ENCODE data around the gene GRN.

DNA sequence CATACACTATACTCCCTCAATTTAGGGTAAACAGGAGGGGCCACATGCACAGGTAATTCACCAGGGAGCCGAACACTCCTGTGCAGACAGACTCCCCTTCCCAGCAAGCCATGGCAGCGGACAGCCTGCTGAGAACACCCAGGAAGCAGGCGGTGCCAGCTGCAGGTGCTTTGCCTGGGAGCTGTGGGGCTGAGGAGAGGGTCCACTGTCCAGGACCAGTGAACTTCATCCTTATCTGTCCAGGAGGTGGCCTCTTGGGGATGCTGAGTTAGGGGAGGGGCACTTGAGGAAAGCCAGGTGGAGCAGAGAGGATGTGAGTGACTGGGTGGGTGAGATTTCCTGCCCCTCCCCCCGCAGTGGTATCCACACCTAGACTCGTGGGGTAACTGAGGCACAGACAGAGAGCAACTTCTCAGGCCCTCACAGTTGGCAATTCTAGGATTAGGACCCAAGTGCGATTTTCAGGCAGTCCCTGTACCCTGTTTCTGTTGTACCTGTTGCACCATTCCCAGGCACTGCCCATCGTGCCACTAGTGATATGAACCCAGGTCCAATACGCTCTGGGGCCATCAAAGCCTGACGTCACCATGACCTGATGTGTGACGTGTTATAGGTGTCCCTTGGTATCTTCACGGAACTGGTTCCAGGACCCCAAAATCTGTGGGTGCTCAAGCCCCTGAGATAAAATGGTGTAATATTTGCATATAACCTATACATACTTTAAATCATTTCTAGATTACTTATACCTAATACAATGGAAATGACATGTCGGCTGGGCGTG lies 1.2 kb downstream of the GRN start:
- TF ChIP-seq FOXP2 (optimal IDR thresholded peaks at IDR 0.05; ENCODE audit: control extremely low read depth, extremely low read length, insufficient read depth), result no peak
- TF ChIP-seq POLR2AphosphoS5 (IDR thresholded peaks at IDR 0.05; ENCODE audit: borderline replicate concordance, low read depth, low read length), result no peak

All from SK-N-MC (cell line).